PC-9 (cell line): ENCODE measurements around the gene FAM171A2. TPM values are rescaled to one million over a fixed set of nuclear protein-coding genes. Genes with fewer than 3 reads are reported as not detected.

Source experiments
- BruUV-seq: library from RNA; stranded (reverse); fragments of 400-500 nt; replicated peaks from 2 replicates; lab custom pipeline; 2021; lab: Mats Ljungman, UMichigan
- CTCF ChIA-PET: fragments of 300-600 bp; sonication (Branson Sonifier 250); formaldehyde crosslinking; loops from one replicate; lab custom pipeline; 2022; ENCODE audit warnings: antibody characterized with exemption; lab: Charles Lee
- POLR2A ChIA-PET: fragments of 300-600 bp; sonication (Branson Sonifier 250); formaldehyde crosslinking; loops from one replicate; lab custom pipeline; 2022; ENCODE audit warnings: antibody characterized with exemption; ENCODE audit not compliant: unreplicated experiment; lab: Charles Lee
- DNase-seq, 2 experiments: peaks; one replicate each; pipeline versions ENCODE4 v3.0.0 to v3.0.0-alpha.2; 2015 to 2022; ENCODE audit warnings: mixed read lengths in 1 of 2
- H2AFZ ChIP-seq: fragments of 200-600 bp; sonication (generic); 2 replicates; pipeline ENCODE4 v1.8.1; 2017; ENCODE audit warnings: antibody characterized with exemption
- H3F3A ChIP-seq: fragments of 200-600 bp; sonication (generic); 2 replicates; pipeline ENCODE4 v1.8.1; 2017; ENCODE audit warnings: antibody characterized with exemption, mild to moderate bottlenecking, low read depth; ENCODE audit not compliant: insufficient read depth
- H3K27ac ChIP-seq: fragments of 200-600 bp; sonication (generic); 2 replicates; pipeline ENCODE4 v1.6.1; 2016; ENCODE audit warnings: mixed run types
- H3K27me3 ChIP-seq: fragments of 200-600 bp; sonication (generic); 2 replicates; pipeline ENCODE4 v1.6.1; 2016; ENCODE audit warnings: low read depth, mixed run types; ENCODE audit not compliant: insufficient read depth
- H3K36me3 ChIP-seq: fragments of 200-600 bp; sonication (generic); 2 replicates; pipeline ENCODE4 v1.6.1; 2016; ENCODE audit warnings: low read depth, mixed run types
- H3K4me1 ChIP-seq: fragments of 200-600 bp; sonication (generic); replicated peaks from 2 replicates; pipeline ENCODE4 v1.6.1; 2016; ENCODE audit warnings: mixed run types; ENCODE audit not compliant: insufficient read depth
- H3K4me2 ChIP-seq: fragments of 200-600 bp; sonication (generic); 2 replicates; pipeline ENCODE4 v1.6.1; 2017; ENCODE audit warnings: mixed run types
- H3K4me3 ChIP-seq: fragments of 200-600 bp; sonication (generic); 2 replicates; pipeline ENCODE4 v1.6.1; 2016; ENCODE audit warnings: mixed run types
- H3K79me2 ChIP-seq: fragments of 200-600 bp; sonication (generic); 2 replicates; pipeline ENCODE4 v1.6.1; 2017; ENCODE audit warnings: low read depth, mixed run types
- H3K9me2 ChIP-seq: fragments of 200-600 bp; sonication (generic); 2 replicates; pipeline ENCODE4 v1.8.1; 2017; ENCODE audit warnings: mild to moderate bottlenecking; ENCODE audit not compliant: insufficient read depth
- H3K9me3 ChIP-seq: fragments of 200-600 bp; sonication (generic); 2 replicates; pipeline ENCODE4 v1.8.1; 2016; ENCODE audit warnings: low read depth; ENCODE audit not compliant: insufficient read depth
- H4K20me1 ChIP-seq: fragments of 200-600 bp; sonication (generic); 2 replicates; pipeline ENCODE4 v1.8.1; 2017; ENCODE audit not compliant: insufficient read depth
- EZH2 ChIP-seq: fragments of 200-600 bp; sonication (generic); IDR thresholded peaks from 2 replicates; pipeline ENCODE4 v1.8.0; 2017; ENCODE audit warnings: antibody characterized with exemption, low read depth
- intact Hi-C: fragments of 100-400 bp; cut with micrococcal nuclease; formaldehyde crosslinking; loops from one replicate; pipeline ENCODE4 v1.10.0; 2022; ENCODE audit not compliant: unreplicated experiment
- total RNA-seq: library from RNA; stranded (reverse); gene quantifications from 2 replicates; pipeline ENCODE4 v1.2.3, GENCODE V29; 2021
- TF ChIP-seq, protein P1 (sequence below): fragments of 200-600 bp; sonication (generic); conservative IDR thresholded peaks from 2 replicates; pipeline ENCODE4 v1.6.1; 2017; ENCODE audit warnings: mixed run types, antibody characterized with exemption, mild to moderate bottlenecking, moderate library complexity

The FAM171A2 gene
- total RNA-seq, 1 experiment from 2014 or later = 8.3 TPM

DNA sequence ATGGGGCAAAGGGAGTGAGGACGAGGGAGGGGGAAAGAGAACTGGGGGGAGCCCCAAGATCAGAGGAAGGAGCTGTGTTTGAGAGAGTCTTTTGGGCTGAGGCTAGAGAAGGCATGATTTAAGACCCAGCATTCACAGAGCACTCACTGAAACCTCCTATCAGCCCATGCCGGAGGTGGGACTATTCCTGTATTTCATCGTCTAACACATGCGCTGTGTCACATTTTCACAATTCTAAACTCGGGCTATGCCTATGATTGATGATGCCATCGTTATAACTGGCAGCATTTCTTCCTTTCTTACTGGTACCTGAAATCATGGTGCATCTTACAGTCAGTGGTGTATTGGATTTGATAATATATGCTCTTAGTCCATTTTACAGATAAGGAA lies 3.5 kb downstream of the FAM171A2 start:
- Histone ChIP-seq H3K4me1 (no peaks in the 10 kb centered on the region), H3F3A (peaks cover 5% of the 10 kb centered on the region; the same call in 1 of the 2 replicates), H3K36me3 (no peaks in the 10 kb centered on the region), H4K20me1 (no peaks in the 10 kb centered on the region), H3K79me2 (no peaks in the 10 kb centered on the region), H3K4me2 (no peak overlapping the region), H3K9me3 (no peaks in the 10 kb centered on the region), H3K4me3 (no peak overlapping the region), H2AFZ (no peak overlapping the region), H3K9me2 (no peaks in the 10 kb centered on the region), H3K27me3 (peaks cover 3% of the 10 kb centered on the region; the same call in 1 of the 2 replicates), H3K27ac (no peak overlapping the region)
- no TSS peak for BruUV-seq
- intact Hi-C loops = no loop called here
- DNase-seq = no peak
- ChIA-PET POLR2A (interaction anchor here (0.7 kb wide), 1 partner anchor 163 kb away, joined by 3 read pairs; no protein-coding TSS in a partner anchor), CTCF (no interaction called here)
- TF ChIP-seq, protein P1, sequence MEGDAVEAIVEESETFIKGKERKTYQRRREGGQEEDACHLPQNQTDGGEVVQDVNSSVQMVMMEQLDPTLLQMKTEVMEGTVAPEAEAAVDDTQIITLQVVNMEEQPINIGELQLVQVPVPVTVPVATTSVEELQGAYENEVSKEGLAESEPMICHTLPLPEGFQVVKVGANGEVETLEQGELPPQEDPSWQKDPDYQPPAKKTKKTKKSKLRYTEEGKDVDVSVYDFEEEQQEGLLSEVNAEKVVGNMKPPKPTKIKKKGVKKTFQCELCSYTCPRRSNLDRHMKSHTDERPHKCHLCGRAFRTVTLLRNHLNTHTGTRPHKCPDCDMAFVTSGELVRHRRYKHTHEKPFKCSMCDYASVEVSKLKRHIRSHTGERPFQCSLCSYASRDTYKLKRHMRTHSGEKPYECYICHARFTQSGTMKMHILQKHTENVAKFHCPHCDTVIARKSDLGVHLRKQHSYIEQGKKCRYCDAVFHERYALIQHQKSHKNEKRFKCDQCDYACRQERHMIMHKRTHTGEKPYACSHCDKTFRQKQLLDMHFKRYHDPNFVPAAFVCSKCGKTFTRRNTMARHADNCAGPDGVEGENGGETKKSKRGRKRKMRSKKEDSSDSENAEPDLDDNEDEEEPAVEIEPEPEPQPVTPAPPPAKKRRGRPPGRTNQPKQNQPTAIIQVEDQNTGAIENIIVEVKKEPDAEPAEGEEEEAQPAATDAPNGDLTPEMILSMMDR = no peak
- no peak for TF ChIP-seq EZH2

DNA sequence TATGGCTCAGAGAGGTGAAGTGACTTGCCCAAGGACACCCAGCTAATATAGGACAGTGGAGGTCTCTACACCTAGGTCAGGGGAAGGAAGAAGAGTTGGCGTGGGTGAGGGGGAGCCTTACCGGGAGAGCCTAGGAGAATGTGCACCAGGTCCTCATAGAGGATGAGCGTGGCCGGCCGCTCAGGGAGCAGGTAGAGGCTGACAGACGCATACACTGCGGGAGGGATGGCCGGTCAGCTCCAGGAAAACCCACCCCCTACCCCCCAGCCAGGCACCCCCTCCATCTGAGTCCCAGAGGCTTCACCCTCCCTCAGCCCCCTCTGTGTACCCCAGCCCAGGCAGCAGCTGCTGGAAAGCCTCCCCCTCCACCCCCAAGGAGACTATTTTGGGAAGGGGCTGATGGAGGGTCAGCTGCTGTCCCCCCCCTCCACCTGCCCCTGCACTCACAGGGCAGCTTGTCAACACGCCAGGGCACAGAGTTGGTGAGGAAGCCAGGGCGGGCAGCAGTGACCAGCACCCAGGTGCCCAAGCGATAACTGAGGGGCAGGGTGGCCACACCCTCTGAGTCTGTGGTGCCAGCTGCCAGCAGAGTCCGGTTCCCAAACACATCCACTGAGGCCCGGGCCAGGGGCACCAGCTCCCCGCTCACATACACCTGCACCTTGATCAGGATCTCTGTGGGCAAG lies 4.1 kb downstream of the FAM171A2 start:
- peaks cover 5% of the 10 kb centered on the region; the same call in 1 of the 2 replicates for H3F3A ChIP-seq
- H3K79me2 ChIP-seq = no peaks in the 10 kb centered on the region
- TF ChIP-seq EZH2 = no peak
- TF ChIP-seq, protein P1 = no peak
- no peaks in the 10 kb centered on the region for H4K20me1 ChIP-seq
- no peaks in the 10 kb centered on the region for H3K9me2 ChIP-seq
- H3K4me2 ChIP-seq = no peak overlapping the region
- ChIA-PET POLR2A (interaction anchor here (0.7 kb wide), 1 partner anchor 163 kb away, joined by 3 read pairs; no protein-coding TSS in a partner anchor), CTCF (no interaction called here)
- no peak overlapping the region for H2AFZ ChIP-seq
- H3K27ac ChIP-seq = no peak overlapping the region
- no peaks in the 10 kb centered on the region for H3K4me1 ChIP-seq
- H3K9me3 ChIP-seq = no peaks in the 10 kb centered on the region
- no TSS peak for BruUV-seq
- H3K27me3 ChIP-seq = no peaks in the 10 kb centered on the region
- intact Hi-C loops = no loop called here
- no peak overlapping the region for H3K4me3 ChIP-seq
- no peaks in the 10 kb centered on the region for H3K36me3 ChIP-seq
- no peak for DNase-seq

DNA sequence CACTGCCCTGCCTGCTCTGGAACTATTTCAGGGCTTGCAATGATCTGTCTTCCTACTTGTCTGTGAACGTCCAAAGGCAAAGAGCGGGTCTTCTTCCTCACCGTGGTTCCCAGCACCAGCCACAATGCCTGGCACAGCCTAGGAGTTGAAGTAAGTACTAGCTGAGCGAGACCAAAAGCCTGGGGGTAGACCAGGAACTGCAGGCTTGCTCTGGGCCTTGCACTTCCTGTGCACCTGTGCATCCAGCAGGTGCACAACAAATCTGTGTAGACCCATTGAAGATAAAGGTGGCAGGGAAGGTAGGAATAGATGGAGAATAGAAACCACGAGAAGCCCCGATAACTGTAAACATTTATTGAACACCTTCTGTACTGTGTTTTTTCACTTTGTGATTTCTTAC lies 4.6 kb downstream of the FAM171A2 start:
- intact Hi-C loops = no loop called here
- no TSS peak for BruUV-seq
- CTCF ChIA-PET = no interaction called here

More for the DNA sequence above, 4.6 kb downstream of the FAM171A2 start:
- POLR2A ChIA-PET = no interaction called here
- no peak overlapping the region for H3K4me3 ChIP-seq
- H3K9me2 ChIP-seq = no peaks in the 10 kb centered on the region
- no peaks in the 10 kb centered on the region for H3K4me1 ChIP-seq
- no peak overlapping the region for H3K4me2 ChIP-seq
- H2AFZ ChIP-seq = no peak overlapping the region
- H3K9me3 ChIP-seq = no peaks in the 10 kb centered on the region
- H3K79me2 ChIP-seq = no peaks in the 10 kb centered on the region
- H3K27ac ChIP-seq = no peak overlapping the region
- H3K36me3 ChIP-seq = no peaks in the 10 kb centered on the region
- no peaks in the 10 kb centered on the region for H3K27me3 ChIP-seq
- no peaks in the 10 kb centered on the region for H4K20me1 ChIP-seq
- DNase-seq = no peak
- TF ChIP-seq, protein P1 = no peak
- no peak for TF ChIP-seq EZH2
- peaks cover 5% of the 10 kb centered on the region; the same call in 1 of the 2 replicates for H3F3A ChIP-seq
